Hepatocyte (in vitro differentiated cells): ENCODE results near the gene NUDT16L1. TPM values are rescaled to one million over a fixed set of nuclear protein-coding genes. Genes with fewer than 3 reads are reported as not detected.
A peak's percentile ranks its signal among the peaks of the same experiment; 100 is the strongest.

Source experiments
- DNase-seq: peaks from one replicate; pipeline ENCODE4 v3.0.0-alpha.2; 2016; ENCODE audit warnings: low spot score
- H2AFZ ChIP-seq: fragments of 200-600 bp; sonication (generic); 2 replicates; pipeline ENCODE4 v1.6.0; 2016; ENCODE audit warnings: antibody characterized with exemption, mild to moderate bottlenecking
- H3K27ac ChIP-seq: fragments of 200-600 bp; sonication (generic); 2 replicates; pipeline ENCODE4 v1.5.1; 2016; ENCODE audit warnings: mild to moderate bottlenecking
- H3K27me3 ChIP-seq: fragments of 200-600 bp; sonication (generic); 2 replicates; pipeline ENCODE4 v1.6.1; 2016
- H3K36me3 ChIP-seq: fragments of 200-600 bp; sonication (generic); replicated peaks from 2 replicates; pipeline ENCODE4 v1.5.1; 2016; ENCODE audit warnings: low read depth; ENCODE audit not compliant: insufficient read depth
- H3K4me1 ChIP-seq: fragments of 200-600 bp; sonication (generic); 2 replicates; pipeline ENCODE4 v1.5.1; 2016; ENCODE audit warnings: mild to moderate bottlenecking, moderate library complexity; ENCODE audit not compliant: insufficient read depth
- H3K4me2 ChIP-seq: fragments of 200-600 bp; sonication (generic); 2 replicates; pipeline ENCODE4 v1.6.0; 2016
- H3K4me3 ChIP-seq: fragments of 200-600 bp; sonication (generic); 2 replicates; pipeline ENCODE4 v1.5.1; 2016; ENCODE audit warnings: mild to moderate bottlenecking
- H3K79me2 ChIP-seq: fragments of 200-600 bp; sonication (generic); 2 replicates; pipeline ENCODE4 v1.6.0; 2017; ENCODE audit warnings: mild to moderate bottlenecking
- H3K9me2 ChIP-seq: fragments of 200-600 bp; sonication (generic); replicated peaks from 2 replicates; pipeline ENCODE4 v1.6.0; 2017; ENCODE audit warnings: mild to moderate bottlenecking; ENCODE audit not compliant: insufficient read depth
- H3K9me3 ChIP-seq: fragments of 200-600 bp; sonication (generic); 2 replicates; pipeline ENCODE4 v1.5.1; 2016; ENCODE audit warnings: low read depth, mild to moderate bottlenecking
- H4K20me1 ChIP-seq: fragments of 200-600 bp; sonication (generic); 2 replicates; pipeline ENCODE4 v1.6.0; 2016; ENCODE audit warnings: mild to moderate bottlenecking; ENCODE audit not compliant: insufficient read depth, poor library complexity, severe bottlenecking
- CTCF ChIP-seq: fragments of 200-600 bp; sonication (generic); IDR thresholded peaks from 2 replicates; pipeline ENCODE4 v1.5.1; 2016; ENCODE audit warnings: antibody characterized with exemption, mild to moderate bottlenecking; ENCODE audit not compliant: poor library complexity
- EZH2 ChIP-seq: fragments of 200-600 bp; sonication (generic); IDR thresholded peaks from 2 replicates; pipeline ENCODE4 v1.6.1; 2016; ENCODE audit warnings: antibody characterized with exemption, mild to moderate bottlenecking, borderline replicate concordance
- EZH2phosphoT487 ChIP-seq: fragments of 200-600 bp; sonication (generic); IDR thresholded peaks from one replicate; pipeline ENCODE4 v1.6.1; 2018; ENCODE audit warnings: antibody characterized with exemption, mild to moderate bottlenecking, low read depth, moderate library complexity; ENCODE audit not compliant: unreplicated experiment, severe bottlenecking
- WGBS: methylation state at CpG from one replicate; pipeline ENCODE4 v1.1.6; 2016; ENCODE audit warnings: low lambda C conversion rate; ENCODE audit errors: missing lambda C conversion rate; 5-methylcytosine and 5-hydroxymethylcytosine counted together
- polyA plus RNA-seq: library from polyadenylated mRNA; unstranded; fragments of >200 nt; fragmentation: Nextera tagmentation; extraction: Ambion mirVana; gene quantifications from 2 replicates; pipeline ENCODE4 v1.2.1, GENCODE V29; 2016
- total RNA-seq: library from RNA; depleted of rRNA; stranded (reverse); fragments of >200 nt; gene quantifications from 2 replicates; pipeline ENCODE4 v1.2.3, GENCODE V29; 2014

Gene NUDT16L1
- total and polyA plus RNA-seq, 2 experiments from 2014 or later: 54.8 to 80.5 TPM

- Histone ChIP-seq H4K20me1 (no peaks in the 10 kb centered on the region), H2AFZ (peak overlapping the region; percentile 63), H3K4me1 (peaks cover 5% of the 10 kb centered on the region), H3K36me3 (no peaks in the 10 kb centered on the region), H3K9me3 (no peaks in the 10 kb centered on the region), H3K9me2 (no peaks in the 10 kb centered on the region), H3K4me2 (peak overlapping the region; percentile 92), H3K4me3 (peak overlapping the region; percentile 30), H3K27me3 (no peaks in the 10 kb centered on the region), H3K27ac (peak overlapping the region; percentile 65), H3K79me2 (peaks cover 29% of the 10 kb centered on the region)
- no peak for TF ChIP-seq CTCF
- TF ChIP-seq EZH2phosphoT487: no peak
- TF ChIP-seq EZH2: no peak
- under 1% methylated on average over 18 of the region's 19 CpGs for WGBS
- peak; percentile 34 for DNase-seq
These were observed 40.3 kb downstream of the NUDT16L1 start for GRCh38 chr16:4733747-4734062.

- Histone ChIP-seq H2AFZ (peak within 1 kb of the TSS; percentile 85), H3K9me2 (no peaks in the 10 kb centered on the region), H3K4me2 (peak within 1 kb of the TSS; percentile 92), H3K79me2 (peaks cover 29% of the 10 kb centered on the region), H3K9me3 (no peaks in the 10 kb centered on the region), H3K4me1 (peaks cover 5% of the 10 kb centered on the region), H3K4me3 (peak within 1 kb of the TSS; percentile 74), H3K27ac (peak within 1 kb of the TSS; percentile 72), H4K20me1 (no peaks in the 10 kb centered on the region), H3K27me3 (no peaks in the 10 kb centered on the region), H3K36me3 (no peaks in the 10 kb centered on the region)
- peak; percentile 97 for DNase-seq
- TF ChIP-seq EZH2: no peak
- no peak for TF ChIP-seq EZH2phosphoT487
- TF ChIP-seq CTCF: no peak
- under 1% methylated on average over 40 of the region's 70 CpGs for WGBS
These were observed 40.8 kb downstream of the NUDT16L1 start, which contains the start of the genes ANKS3 and DNAAF8 for GRCh38 chr16:4734063-4734729. ANKS3 (minus strand) TSS chr16:4734271; CDS start chr16:4730149, 4,122 bp downstream. DNAAF8 (plus strand) TSS chr16:4734537; CDS start chr16:4736515, 1,978 bp downstream.

- H3K36me3 ChIP-seq: no peaks in the 10 kb centered on the region
- peak overlapping the region; percentile 92 for H3K4me2 ChIP-seq
These were observed 41.6 kb downstream of the NUDT16L1 start for GRCh38 chr16:4734730-4735535.

GRCh38 chr16:4736546-4736945 is 43.2 kb downstream of the NUDT16L1 start:
- Histone ChIP-seq H3K36me3 (no peaks in the 10 kb centered on the region), H3K4me2 (no peak overlapping the region), H3K9me3 (no peaks in the 10 kb centered on the region), H3K4me3 (no peak overlapping the region), H3K27ac (no peak overlapping the region), H3K4me1 (peaks cover 5% of the 10 kb centered on the region), H2AFZ (no peak overlapping the region), H4K20me1 (no peaks in the 10 kb centered on the region), H3K79me2 (peaks cover 20% of the 10 kb centered on the region), H3K27me3 (no peaks in the 10 kb centered on the region), H3K9me2 (no peaks in the 10 kb centered on the region)
- no peak for DNase-seq
- no peak for TF ChIP-seq CTCF
- TF ChIP-seq EZH2: no peak
- TF ChIP-seq EZH2phosphoT487: no peak
- 81% methylated on average over 4 of the region's 4 CpGs for WGBS

More at GRCh38 chr16:4734730-4735535, 41.6 kb downstream of the NUDT16L1 start:
- TF ChIP-seq EZH2: no peak
- peak; percentile 95 for DNase-seq
- WGBS: 12% methylated on average over 38 of the region's 38 CpGs
- H3K9me3 ChIP-seq: no peaks in the 10 kb centered on the region
- no peaks in the 10 kb centered on the region for H4K20me1 ChIP-seq
- peaks cover 26% of the 10 kb centered on the region for H3K79me2 ChIP-seq
- peak overlapping the region; percentile 72 for H3K27ac ChIP-seq
- peaks cover 5% of the 10 kb centered on the region for H3K4me1 ChIP-seq
- H3K9me2 ChIP-seq: no peaks in the 10 kb centered on the region
- no peaks in the 10 kb centered on the region for H3K27me3 ChIP-seq
- H2AFZ ChIP-seq: peak overlapping the region; percentile 85
- peak overlapping the region; percentile 74 for H3K4me3 ChIP-seq
